H1 (cell line): Measurements from ENCODE around the gene REC8. TPM values are rescaled to one million over a fixed set of nuclear protein-coding genes. Genes with fewer than 3 reads are reported as not detected.

Source experiments
- CHD7 ChIP-seq: fragments of 300-600 bp; sonication (generic); IDR thresholded peaks from 2 replicates; pipeline ENCODE4 v1.7.1; 2012; ENCODE audit warnings: low read length, moderate library complexity, mild to moderate bottlenecking, inconsistent platforms; ENCODE audit not compliant: insufficient replicate concordance
- GTF2F1 ChIP-seq: IDR thresholded peaks from 2 replicates; pipeline ENCODE4 v1.6.1; 2012; ENCODE audit warnings: low read depth, low read length, improper control_type of control experiment, borderline replicate concordance
- HDAC2 ChIP-seq, 2 experiments: fragments of 300-600 bp in 1 of 2; sonication (generic) in 1 of 2; IDR thresholded peaks; 2 replicates each; pipeline ENCODE4 v1.6.1; 2011 to 2012; ENCODE audit warnings: low read depth in 2 of 2, low read length in 2 of 2, mild to moderate bottlenecking in 2 of 2, moderate library complexity in 2 of 2, borderline replicate concordance in 1 of 2, inconsistent platforms in 1 of 2
- PHF8 ChIP-seq: fragments of 200-600 bp; sonication (generic); conservative IDR thresholded peaks from 2 replicates; pipeline ENCODE4 v1.7.1; 2012; ENCODE audit warnings: low read depth, mild to moderate bottlenecking, inconsistent platforms, low read length, moderate library complexity
- POU5F1 ChIP-seq: IDR thresholded peaks from 2 replicates; pipeline ENCODE4 v1.6.1; 2011; ENCODE audit warnings: low read depth, mild to moderate bottlenecking, low read length, moderate library complexity
- SRF ChIP-seq: IDR thresholded peaks from 2 replicates; pipeline ENCODE4 v1.6.1; 2011; ENCODE audit warnings: mild to moderate bottlenecking, low read depth, low read length, moderate library complexity
- polyA plus RNA-seq, 7 experiments: library from polyadenylated mRNA; depleted of rRNA in 3 of 7; stranded (reverse) in 5 of 7; unstranded in 2 of 7; fragments of >200 nt in 5 of 7; fragments of 200-250 nt in 2 of 7; gene quantifications; 1 replicate in 5 of 7; 2 replicates in 1 of 7; 4 replicates in 1 of 7; pipeline versions ENCODE4 v1.2.1 to v1.2.3, GENCODE V29; 2011 to 2013; ENCODE audit warnings: missing spikeins in 2 of 7, mixed read lengths in 2 of 7
- total RNA-seq: library from RNA; stranded (reverse); fragmentation: NEBNext Ultra II Directional; extraction: Animal tissue kit (Norgen Biotek cat#: 25700); gene quantifications from 2 replicates; pipeline ENCODE4 v1.2.1, GENCODE V29; 2021

Gene REC8
- total and polyA plus RNA-seq, 2 of the 8 experiments (the other 6 are each of a cell fraction or from before 2014, with no cell fraction given): 9.8 to 28.5 TPM

- TF ChIP-seq CHD7: no peak
- TF ChIP-seq GTF2F1: no peak
- no peak for TF ChIP-seq HDAC2 (IDR thresholded peaks at IDR 0.05; ENCODE audit: borderline replicate concordance in 1 of 2, low read depth in 2 of 2, low read length in 2 of 2)
- TF ChIP-seq POU5F1: no peak
- no peak for TF ChIP-seq SRF
- no peak for TF ChIP-seq PHF8
Measured at GRCh38 chr14:24192933-24193332, 21.1 kb downstream of the REC8 start (continued).
